Measurements from ENCODE around the gene SMIM41.
A peak's percentile ranks its signal among the peaks of the same experiment; 100 is the strongest.
"Not testable (repeated sequence)": the region's sequence is repeated elsewhere in the genome, so short reads cannot be mapped to it uniquely, and the experiment has no call there.

The SMIM41 gene

DNA sequence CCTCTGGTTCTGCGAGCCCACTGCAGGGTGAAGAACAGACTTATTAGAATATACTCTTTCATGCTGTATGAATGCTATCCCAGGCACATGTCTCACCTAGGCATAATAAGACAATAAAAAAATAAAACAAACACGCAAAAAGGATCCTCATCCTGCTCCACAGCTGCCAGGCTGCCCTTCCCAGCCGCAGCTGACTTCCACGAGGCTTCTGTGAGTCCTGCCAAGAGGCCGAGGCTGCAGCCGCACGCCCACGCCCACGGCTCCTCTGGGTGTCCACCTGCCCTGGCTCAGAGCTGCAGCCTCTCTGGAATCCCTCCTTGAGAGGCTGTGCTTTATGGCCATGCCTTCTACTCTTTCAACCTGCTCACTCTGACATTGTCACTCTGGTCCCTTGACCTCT lies 6.9 kb downstream of the SMIM41 start:
- DNase-seq = no peak

DNA sequence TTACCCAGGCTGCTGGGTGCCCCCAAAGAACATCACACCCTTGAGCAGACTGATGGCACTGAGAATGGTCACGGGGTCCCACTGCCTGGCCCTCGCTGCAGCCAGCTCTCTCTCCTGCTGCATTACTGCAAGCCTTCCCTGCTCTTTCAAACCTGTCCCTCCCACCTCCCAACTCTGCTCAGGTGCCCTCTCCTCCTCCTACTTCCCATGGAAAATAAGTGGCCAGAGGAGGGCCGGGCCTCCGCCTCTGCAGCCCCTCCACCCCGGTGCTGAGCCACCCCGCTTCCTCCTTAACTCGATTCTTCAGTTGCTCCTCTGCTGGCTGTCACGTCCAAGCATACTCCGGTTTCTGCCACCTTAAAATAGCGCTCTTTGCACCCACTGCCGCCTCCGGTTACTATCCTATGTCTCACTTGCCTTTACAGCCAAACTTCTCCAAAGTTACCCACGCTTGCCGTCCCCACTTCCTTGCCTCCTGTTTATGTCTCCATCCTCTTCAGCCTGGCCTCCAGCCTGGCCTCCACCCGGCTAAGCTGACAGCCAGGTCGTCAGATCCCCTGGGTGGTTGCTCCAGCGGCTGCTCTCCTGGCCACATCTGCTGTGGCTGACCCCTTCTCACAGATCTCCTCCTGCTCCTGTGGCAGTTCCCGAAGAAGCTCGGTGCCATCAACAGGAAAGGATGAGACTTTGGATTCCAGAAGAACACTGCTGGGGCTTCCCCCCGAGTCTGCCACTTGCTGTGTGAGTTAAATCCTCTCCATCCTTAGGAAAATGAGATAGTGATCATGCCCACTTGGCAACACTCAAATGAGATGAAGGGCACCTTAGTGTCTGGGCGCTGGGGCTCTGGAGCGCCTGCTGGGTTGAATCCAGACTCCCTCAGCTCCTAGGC lies 7.7 kb downstream of the SMIM41 start:
- no peak for DNase-seq

DNA sequence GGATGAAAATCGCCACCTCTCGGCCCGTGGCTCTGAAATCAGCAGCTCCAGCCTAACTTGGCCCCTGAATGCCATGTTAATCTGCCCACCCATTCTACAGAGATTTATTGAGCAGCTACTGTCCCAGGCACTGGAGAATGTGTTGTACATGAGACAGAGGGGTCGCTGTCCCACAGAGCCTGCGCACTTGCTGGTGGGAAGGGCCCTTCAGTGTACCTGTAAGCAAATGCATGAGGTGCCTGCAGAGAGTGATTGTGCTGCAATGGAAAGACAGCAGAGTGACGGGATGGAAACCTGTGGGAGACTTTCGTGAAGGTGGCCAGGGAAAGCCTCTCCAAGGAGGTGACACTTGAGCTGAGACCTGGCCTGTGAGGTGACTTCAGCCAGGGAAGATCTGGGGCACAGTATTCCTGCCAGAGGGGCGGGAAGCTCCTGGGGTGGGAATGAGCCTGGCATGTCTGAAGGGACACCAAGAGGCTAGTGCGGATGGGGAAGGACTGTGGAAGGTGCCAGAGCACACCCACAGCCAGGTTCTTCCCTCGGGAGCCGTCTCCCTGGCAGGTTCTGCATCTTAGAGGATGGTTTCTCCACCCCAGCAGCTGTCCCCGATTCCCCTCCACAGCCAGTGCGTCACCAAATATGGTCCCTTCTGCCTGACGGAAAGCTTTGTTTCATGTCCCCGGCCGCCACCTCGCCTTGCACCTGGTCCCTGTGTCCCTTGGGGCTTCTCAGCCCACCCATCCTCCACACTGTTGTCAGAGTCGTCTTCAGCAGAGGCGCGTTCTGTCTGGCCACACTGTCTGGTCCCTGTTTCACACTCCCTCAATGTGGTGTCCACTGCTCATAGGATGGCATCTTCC lies 8.7 kb downstream of the SMIM41 start:
- peak; percentile 8 for DNase-seq

DNA sequence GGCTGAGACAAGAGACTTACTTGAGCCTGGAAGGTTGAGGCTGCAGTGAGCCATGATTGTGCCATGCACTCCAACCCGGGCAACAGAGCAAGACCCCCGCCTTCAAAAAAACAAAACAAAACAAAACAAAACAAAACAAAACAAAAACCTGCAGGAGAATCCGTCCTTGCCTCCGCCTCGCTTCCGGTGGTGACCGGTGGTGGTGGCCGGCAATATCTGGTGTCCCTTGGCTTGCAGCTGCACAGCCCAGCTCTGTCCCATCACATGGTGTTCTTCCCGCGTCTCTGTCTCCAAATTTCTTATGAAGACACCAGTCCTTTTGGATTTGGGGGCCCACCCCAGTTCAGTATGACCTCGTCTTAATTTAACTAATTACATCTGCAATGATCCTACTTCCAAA lies 10.0 kb downstream of the SMIM41 start:
- no peak for DNase-seq

DNA sequence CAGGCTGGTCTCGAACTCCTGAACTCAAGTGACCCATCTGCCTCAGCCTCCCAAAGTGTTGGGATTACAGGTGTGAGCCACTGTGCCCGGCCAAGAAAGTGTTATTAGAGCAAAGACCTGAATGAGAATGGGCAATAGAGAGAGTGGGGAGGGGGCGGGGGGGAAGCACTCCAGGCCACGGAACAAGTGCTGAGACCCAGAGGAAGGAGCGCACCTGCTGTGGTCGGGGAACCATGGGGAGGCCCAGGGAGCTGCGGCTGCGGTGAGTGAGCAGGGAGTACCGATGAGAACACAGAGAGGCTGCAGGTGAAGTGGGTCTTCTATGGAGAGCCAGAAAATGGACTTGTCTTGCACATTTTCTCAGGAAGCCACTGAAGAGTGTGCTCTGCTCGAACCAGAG lies 10.8 kb downstream of the SMIM41 start:
- no peak for DNase-seq

DNA sequence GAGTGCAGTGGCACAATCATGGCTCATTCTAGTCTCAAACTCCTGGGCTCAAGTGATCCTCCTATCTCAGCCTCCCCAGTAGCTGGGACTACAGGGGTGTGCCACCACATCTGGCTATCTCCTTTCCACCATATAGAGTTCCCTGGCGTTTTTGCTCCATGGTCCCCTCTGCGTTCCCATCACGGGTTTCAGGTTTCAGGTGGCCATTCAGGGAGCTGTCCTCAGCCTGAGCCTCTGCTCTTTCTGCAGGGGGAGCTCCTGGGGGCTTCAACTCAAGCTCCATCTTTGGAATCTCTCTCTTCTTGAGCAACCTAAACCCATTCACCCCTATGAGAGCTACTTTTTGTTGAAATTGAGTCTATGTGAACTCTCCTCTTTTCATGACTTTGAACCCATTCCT lies 11.6 kb downstream of the SMIM41 start:
- DNase-seq = no peak

DNA sequence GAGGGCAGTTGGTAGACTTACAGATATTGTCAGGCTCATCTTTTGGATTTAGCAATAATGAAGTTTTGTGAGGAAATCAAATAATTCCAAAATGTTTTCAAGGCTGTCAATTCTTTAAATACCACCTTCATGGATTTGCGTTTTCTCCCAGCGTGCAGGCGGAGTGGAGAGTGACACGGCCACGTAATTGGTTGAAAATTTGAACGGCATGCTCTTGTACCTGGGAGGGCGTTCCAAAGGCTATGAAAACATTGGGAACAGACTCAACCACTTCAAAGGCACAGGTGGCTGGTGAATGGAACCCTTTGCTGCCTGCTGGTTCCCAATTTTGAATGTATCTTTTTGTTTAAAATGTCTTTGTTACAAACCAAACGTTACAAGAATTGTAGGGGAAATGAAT lies 12.4 kb downstream of the SMIM41 start:
- no peak for DNase-seq

DNA sequence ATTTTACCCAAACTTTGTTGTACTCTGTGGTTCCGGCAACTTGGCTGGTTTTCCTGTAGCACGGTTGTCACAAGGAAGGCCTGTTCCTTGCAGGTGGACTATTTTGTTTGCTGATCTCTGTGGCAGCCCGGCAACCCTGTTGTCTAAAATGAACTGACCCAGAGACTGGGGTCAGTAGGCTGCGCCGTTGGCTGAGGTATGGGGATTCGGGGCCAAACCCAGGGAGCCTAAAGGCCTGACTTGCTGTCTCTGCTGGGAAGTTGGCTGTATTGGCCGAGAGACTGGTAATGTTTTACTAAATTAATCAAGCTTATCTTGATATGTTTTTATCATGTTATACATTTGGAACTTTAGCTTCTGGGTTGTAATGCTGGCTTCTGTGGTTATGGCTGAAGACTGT lies 13.8 kb downstream of the SMIM41 start:
- no peak for DNase-seq

DNA sequence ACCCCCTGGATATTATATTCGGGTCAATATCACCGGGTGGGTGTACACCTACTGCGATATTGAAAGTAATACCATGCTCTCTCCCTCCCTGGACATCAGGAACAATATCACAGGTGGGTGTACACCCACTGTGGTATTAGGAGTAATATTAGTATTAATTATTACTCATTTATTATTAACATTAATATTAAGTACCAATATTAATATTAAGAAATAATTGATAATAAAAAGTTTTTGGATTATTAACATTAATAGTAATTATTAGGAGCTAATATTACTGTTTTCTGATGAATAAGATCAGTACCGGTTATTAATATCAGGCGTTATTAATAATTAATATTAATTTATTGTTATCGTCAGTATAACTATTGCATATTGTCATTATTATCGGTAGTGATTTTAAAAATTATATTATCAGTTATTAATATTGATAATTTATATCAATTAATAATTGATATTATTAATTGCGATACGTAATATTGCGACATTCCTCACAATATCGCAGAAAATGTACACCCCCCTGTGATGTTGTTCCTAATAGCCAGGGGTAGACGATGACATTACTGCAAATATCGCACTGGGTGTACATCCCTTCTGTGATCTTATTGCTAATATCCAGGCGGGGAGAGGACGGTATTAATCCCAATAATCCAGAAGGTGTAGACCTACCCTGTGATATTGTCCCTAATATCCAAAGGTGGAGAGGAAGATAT lies 17.0 kb downstream of the SMIM41 start:
- DNase-seq = no peak

DNA sequence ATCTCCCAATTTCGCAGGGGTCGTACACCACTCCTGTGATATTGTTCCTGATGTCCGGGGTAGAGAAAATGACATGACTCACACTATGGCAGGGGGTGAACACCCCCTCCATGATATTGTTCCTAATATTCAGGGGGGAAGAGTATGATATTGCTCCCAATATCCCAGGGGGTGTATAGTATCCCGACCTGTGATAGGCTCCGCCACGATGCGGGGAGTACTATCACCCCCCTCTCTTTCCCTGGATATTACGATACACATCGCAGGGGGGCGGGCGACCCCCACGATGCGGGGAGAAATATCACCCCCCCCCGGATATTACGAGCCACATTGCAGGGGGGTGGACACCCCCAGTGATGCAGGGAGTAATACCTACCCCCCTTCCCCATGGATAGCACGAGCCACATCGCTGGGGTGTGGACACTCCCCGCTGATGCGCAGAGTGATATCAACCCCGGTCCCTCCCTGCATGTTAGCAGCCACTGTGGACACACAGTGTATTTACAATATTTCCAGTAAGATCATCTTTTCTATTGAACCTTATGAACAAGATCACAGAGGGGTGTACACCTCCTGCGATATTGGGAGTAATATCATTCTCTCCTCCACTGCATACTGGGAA lies 17.7 kb downstream of the SMIM41 start:
- DNase-seq = no peak

DNA sequence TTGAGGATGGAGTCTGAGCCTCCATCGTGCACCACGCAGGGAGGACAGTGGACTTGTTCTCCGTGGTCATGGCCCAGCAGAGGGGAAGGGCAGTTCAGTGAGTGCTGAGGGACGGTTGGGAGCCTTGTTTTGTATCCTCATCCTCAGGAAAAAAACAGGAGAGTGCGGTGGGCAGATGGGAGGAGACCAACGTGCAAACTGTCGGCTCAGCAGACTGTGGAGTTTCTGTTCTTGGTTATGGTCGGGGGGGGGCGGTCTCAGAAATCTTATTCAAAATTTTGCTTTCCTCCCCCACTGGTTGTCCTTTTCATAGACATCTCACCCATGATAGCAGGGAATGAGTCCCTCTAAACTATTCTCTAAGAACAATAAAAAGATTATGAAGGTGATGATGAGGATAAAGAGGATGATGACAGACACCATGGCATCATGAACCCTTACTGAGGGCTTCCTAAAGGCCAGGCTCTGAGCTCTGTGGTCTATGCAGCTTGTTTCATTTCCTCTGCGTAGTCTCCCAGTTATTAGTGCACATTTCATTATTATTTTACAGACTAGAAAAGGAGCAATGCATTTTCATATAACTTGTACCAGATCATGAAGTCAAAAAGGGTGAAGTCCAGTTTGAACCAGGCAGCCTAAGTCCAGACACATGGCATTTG lies 25.1 kb downstream of the SMIM41 start:
- not testable (repeated sequence) for DNase-seq

DNA sequence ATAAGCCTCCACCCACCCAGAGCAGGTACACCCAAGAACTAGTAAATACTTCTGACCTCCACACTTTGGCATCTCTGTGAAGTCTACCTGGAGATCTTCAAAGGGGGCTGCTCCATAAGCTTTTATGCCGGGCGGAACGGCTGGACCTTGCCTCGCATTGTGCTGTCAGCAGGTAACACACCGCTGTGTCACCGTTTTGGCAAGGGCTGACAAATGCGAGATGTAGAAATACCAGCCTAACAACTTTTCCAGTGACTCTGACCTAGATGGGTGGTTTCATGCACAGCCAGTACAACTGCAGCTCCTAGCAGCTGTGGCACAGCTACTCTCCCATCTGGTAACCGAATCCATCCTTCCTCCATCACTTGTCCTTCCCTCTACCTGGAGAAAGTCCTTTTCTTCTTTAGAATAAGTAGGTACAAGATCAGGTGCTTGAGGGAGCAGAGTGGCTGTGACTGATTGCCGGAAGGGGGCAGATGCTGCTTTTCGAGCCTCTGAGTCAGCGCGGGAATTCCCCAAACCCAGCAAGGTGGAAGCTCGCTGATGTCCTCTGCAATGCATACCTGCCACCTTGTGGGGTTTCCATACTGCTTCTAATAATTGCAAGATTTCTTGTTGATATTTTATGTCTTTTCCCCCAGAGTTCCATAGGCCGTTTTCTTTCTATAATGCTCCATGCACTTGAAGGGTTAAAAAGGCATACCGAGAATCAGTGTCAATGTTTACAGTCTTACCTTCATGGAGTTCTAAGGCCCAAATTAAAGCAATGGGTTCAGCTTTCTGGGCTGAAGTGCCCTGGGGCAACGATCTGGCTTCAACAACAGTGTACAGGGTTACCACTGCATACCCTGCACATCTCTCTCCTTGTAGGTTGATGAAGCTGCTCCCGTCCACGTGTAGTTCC lies 37.0 kb downstream of the SMIM41 start:
- not testable (repeated sequence) for DNase-seq

DNA sequence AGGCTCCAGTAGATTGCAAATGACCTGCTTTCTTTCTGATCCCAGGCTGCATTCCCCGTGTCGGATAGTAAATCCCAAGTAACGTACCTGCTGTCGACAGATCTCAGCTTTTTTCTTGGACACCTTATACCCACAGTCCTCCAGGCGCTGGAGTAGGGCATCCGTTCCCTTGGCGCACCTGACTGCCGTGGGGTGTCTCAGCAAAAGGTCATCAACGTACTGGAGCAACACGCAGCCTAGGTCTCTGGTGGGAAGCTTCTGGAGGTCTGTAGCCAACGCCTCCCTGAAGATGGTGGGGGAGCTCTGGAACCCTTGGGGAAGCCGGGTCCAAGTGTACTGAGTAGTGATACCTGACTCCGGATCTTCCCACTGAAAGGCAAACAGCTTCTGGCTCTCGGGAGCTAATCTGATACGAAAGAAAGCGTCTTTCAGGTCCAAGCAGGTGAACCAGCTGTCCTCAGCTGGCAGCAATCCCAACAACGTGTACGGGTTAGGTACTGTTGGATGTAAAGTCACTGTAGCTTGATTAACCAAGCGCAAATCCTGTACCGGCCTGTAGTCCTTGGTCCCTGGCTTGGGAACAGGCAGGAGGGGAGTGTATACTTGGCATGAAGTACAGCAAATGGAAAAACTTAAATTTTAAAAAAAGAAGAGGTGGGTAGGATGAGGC lies 38.4 kb downstream of the SMIM41 start:
- not testable (repeated sequence) for DNase-seq

DNA sequence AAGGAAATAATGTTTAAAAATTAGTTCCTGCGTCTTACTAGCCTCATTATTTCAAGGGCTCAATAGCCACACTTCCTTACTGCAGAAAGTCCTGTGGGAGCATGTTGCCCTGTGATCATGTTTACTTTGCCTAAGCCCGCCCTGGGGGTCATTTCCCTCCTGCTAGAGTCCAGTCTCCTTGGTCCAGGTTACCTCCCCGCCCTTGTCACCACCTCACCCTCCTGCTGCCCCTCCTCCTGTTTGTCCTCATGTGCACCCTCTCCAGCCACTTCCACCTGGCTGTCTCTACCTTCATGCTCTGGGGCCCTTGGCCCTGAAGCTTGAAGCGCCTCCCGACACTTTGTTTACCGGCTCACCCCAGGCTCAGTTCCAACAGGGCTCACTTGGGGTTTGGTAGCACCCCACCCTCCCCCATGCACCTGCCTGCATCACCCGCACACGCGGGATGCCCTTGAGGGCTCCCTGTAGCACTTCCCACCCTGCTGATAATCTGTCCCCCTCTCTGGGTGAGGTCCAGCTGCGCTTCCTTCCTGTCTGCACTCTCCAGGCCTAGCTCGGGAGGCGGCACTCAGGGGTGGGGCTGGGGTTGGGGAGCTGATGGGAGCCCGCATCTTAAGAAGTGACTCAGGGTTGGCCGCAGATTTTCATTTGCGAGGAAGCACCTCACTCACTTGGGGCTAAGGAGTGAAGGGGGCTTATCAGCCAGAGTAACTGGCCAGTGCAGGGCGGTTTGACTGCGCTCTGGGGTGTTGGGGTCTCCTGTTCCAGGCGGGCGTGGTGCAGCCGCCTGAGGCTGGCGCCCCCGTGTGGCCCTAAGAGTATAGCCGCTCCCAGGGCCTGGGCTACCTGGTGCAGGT lies 40.1 kb downstream of the SMIM41 start:
- no peak for DNase-seq

DNA sequence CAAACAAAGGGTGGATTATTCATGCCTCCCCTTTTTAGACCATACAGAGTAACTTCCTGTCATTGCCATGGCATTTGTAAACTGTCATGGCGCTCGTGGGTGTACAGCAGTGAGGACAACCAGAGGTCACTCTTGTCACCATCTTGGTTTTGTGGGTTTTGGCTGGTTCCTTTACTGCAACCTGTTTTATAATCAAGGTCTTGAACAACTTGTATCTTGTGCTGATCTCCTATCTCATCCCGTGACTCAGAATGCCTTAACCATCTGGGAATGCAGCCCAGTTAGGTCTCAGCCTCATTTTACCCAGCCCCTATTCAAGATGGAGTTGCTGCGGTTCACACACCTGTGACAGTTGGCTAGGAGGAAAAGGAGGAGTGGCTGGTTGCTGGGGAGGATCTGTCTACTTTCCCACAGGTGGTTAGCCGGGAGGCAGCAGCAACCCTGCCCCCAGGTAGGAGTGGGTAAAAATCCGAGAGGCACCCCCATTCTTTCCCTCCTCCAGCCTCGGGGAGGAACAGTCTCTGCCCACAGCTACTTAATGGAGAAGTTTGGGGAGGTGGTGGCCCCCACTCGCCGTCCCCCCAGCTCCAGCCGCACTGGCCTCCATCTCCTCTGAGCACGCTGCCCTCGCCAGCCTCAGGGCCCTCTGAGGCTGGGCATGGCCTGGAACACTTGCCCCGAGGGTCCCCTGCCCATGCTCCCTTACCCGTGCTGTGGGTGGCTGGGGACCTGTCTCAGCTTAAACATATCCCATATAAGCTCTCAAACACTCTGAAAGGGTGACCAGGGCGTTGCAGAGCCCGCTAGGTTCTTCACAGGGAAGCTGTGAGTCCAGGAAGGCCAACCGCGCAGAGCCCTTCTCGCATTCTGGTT lies 41.7 kb downstream of the SMIM41 start:
- DNase-seq = no peak

DNA sequence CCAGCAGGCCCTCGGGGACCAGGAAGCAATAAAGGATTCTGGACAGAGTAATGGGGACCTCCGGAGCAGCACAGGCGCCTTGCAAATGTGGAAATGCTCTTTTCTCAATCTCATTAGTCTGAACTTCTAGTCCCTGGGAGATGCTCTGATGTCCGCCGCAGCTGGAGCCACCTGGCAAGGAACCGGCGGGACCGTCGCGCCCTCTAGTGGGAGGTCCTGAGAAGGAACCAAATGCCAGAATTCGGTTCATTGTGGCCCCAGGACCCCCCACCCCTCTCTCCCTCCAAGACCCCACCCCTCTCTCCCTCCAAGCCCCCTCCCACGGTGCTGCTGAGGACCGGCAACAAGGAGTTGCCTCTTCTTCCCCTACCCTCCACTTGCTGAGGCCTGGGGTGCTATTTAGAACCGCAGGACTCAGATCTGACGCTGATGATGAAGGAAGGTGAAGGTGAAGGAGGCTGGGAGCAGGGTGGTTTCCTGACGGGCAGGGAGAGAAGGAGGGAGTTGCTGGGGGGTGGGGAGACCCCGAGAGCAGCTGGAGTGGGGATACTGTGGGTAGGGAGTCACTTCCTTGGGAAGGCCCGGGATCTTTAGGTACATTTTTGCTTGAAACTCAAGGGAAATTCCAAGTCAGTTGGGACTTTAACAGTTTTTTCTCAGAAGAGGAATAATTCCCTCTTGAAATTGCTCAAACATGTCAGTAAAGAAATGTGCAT lies 42.5 kb downstream of the SMIM41 start:
- peak; percentile 3 for DNase-seq

DNA sequence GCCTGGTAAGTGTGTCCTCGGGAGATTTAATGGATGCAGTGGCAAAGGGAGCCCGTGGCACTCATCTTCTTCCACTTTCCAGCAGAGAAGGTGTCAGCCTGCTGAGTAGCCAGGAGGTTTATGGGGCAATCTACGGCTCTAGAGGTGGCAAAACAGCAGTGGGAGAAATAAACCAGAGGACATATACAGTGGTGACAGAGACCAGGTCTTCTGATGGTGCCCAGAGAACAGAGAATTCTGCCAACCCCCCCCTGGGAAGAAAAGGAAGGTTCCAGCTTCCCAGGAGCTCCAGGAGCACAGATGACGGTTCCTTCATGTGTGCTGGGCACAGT lies 43.0 kb downstream of the SMIM41 start:
- DNase-seq = no peak

DNA sequence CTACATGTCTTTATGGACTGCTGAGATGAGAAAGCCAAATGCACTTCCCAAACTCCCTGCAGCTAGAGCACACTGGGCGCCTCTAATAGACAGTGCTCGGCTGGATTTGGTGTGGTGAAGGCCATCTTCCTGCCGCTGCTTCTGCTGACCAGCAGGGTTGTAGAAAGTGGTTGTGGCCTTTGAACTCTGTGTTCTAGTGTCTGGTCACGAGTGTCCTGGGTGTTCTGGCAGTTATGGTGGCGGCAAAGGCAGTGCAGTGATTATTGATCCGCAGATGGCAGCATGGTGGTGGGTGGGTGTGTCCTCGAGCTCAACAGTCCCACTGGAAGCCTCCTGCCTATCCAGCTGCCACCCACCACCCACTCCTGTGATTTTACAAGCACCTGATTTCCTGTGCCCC lies 43.4 kb downstream of the SMIM41 start:
- no peak for DNase-seq
